Neural crest cell (in vitro differentiated cells): ENCODE data around the gene FOXP1. TPM values are rescaled to one million over a fixed set of nuclear protein-coding genes. Genes with fewer than 3 reads are reported as not detected.

ENCODE experiments used
- DNase-seq: peaks from one replicate; pipeline ENCODE4 v3.0.0; 2021; ENCODE audit warnings: low read depth, mixed read lengths, low spot score
- H3K27ac Mint-ChIP-seq: one replicate; pipeline ENCODE4 v1.8.0; 2021; ENCODE audit warnings: mild to moderate bottlenecking, mixed read lengths; ENCODE audit not compliant: unreplicated experiment
- H3K27me3 Mint-ChIP-seq: 2 replicates; pipeline ENCODE4 v1.8.0; 2021; ENCODE audit warnings: low read depth, mild to moderate bottlenecking, mixed read lengths
- H3K36me3 Mint-ChIP-seq: 2 replicates; pipeline ENCODE4 v1.8.0; 2021; ENCODE audit warnings: low read depth, mild to moderate bottlenecking, mixed read lengths
- H3K4me1 Mint-ChIP-seq: 2 replicates; pipeline ENCODE4 v1.8.0; 2021; ENCODE audit warnings: mixed read lengths
- H3K4me3 Mint-ChIP-seq: one replicate; pipeline ENCODE4 v1.8.0; 2021; ENCODE audit warnings: mild to moderate bottlenecking, mixed read lengths
- H3K9me3 Mint-ChIP-seq: 2 replicates; pipeline ENCODE4 v1.8.0; 2021; ENCODE audit warnings: mixed read lengths
- CTCF ChIP-seq: fragments of 200-600 bp; sonication (generic); conservative IDR thresholded peaks from 2 replicates; pipeline ENCODE4 v1.5.0; 2021; ENCODE audit warnings: antibody characterized with exemption, mild to moderate bottlenecking
- total RNA-seq: library from RNA; stranded (reverse); gene quantifications from 2 replicates; pipeline ENCODE4 v1.2.1, GENCODE V29; 2021

The FOXP1 gene
- total RNA-seq, 1 donor from 2014 or later = 22.8 TPM

GRCh38 chr3:71061037-71061436 is 522.5 kb downstream of the FOXP1 start:
- H3K36me3 Mint-ChIP-seq = no peaks in the 10 kb centered on the region
- no peak overlapping the region for H3K27ac Mint-ChIP-seq
- H3K4me1 Mint-ChIP-seq = peaks cover 6% of the 10 kb centered on the region
- peaks cover 29% of the 10 kb centered on the region for H3K27me3 Mint-ChIP-seq
- no peak for DNase-seq
- H3K9me3 Mint-ChIP-seq = no peaks in the 10 kb centered on the region
- TF ChIP-seq CTCF = no peak
- no peak overlapping the region for H3K4me3 Mint-ChIP-seq

GRCh38 chr3:71060536-71060935 is 523.0 kb downstream of the FOXP1 start:
- no peak for DNase-seq
- Mint-ChIP-seq H3K27me3 (peaks cover 24% of the 10 kb centered on the region), H3K27ac (no peak overlapping the region), H3K4me3 (peak overlapping the region; percentile 20), H3K36me3 (no peaks in the 10 kb centered on the region), H3K4me1 (peaks cover 1% of the 10 kb centered on the region), H3K9me3 (no peaks in the 10 kb centered on the region)
- TF ChIP-seq CTCF = no peak

- H3K27me3 Mint-ChIP-seq = peaks cover 20% of the 10 kb centered on the region
- no peak overlapping the region for H3K27ac Mint-ChIP-seq
- no peak for DNase-seq
- H3K4me1 Mint-ChIP-seq = peaks cover 12% of the 10 kb centered on the region
- no peak overlapping the region for H3K4me3 Mint-ChIP-seq
- TF ChIP-seq CTCF = no peak
- no peaks in the 10 kb centered on the region for H3K36me3 Mint-ChIP-seq
- H3K9me3 Mint-ChIP-seq = no peaks in the 10 kb centered on the region
These were observed 526.0 kb downstream of the FOXP1 start for GRCh38 chr3:71057526-71057894.

GRCh38 chr3:71056327-71056726 is 527.2 kb downstream of the FOXP1 start:
- Mint-ChIP-seq H3K4me1 (peaks cover 22% of the 10 kb centered on the region), H3K9me3 (no peaks in the 10 kb centered on the region), H3K4me3 (no peak overlapping the region)

GRCh38 chr3:71055257-71056001 is 528.1 kb downstream of the FOXP1 start:
- peaks cover 2% of the 10 kb centered on the region for H3K27me3 Mint-ChIP-seq
- no peak overlapping the region for H3K4me3 Mint-ChIP-seq
- H3K36me3 Mint-ChIP-seq = no peaks in the 10 kb centered on the region
- no peak overlapping the region for H3K27ac Mint-ChIP-seq
- TF ChIP-seq CTCF = no peak
- H3K4me1 Mint-ChIP-seq = peaks cover 31% of the 10 kb centered on the region
- H3K9me3 Mint-ChIP-seq = no peaks in the 10 kb centered on the region
- no peak for DNase-seq

More at GRCh38 chr3:71056327-71056726, 527.2 kb downstream of the FOXP1 start:
- Mint-ChIP-seq H3K27me3 (peaks cover 10% of the 10 kb centered on the region), H3K27ac (no peak overlapping the region), H3K36me3 (no peaks in the 10 kb centered on the region)
- no peak for TF ChIP-seq CTCF
- DNase-seq = no peak
